ENCODE measurements around the gene AKT1S1.

GRCh38 chr19:49876422-49877019, 634 bp downstream of the AKT1S1 start:
- TF ChIP-seq CTCF (IDR thresholded peaks at IDR 0.05) (no peak), POLR2A (IDR thresholded peaks at IDR 0.05) (peak; percentile 10 to 20)
